Measurements from ENCODE around the gene SENP3.
A peak's percentile ranks its signal among the peaks of the same experiment; 100 is the strongest.
"Not testable (repeated sequence)": the region's sequence is repeated elsewhere in the genome, so short reads cannot be mapped to it uniquely, and the experiment has no call there.

SENP3 gene

GRCh38 chr17:7589204-7589868 is 27.6 kb downstream of the SENP3 start:
- no peak overlapping the region for H3K27ac Mint-ChIP-seq
- peaks cover 6% of the 10 kb centered on the region for H3K4me1 Mint-ChIP-seq
- DNase-seq (ENCODE audit: low spot score in 2 of 2) (peak; percentile 66 to 74), ATAC-seq (ENCODE audit: low read depth) (peak; percentile 94)
- H3K27me3 Mint-ChIP-seq = no peaks in the 10 kb centered on the region
- H3K4me3 Mint-ChIP-seq = no peak overlapping the region
- peaks cover 30% of the 10 kb centered on the region for H3K36me3 Mint-ChIP-seq
- no peaks in the 10 kb centered on the region for H3K9me3 Mint-ChIP-seq

DNA sequence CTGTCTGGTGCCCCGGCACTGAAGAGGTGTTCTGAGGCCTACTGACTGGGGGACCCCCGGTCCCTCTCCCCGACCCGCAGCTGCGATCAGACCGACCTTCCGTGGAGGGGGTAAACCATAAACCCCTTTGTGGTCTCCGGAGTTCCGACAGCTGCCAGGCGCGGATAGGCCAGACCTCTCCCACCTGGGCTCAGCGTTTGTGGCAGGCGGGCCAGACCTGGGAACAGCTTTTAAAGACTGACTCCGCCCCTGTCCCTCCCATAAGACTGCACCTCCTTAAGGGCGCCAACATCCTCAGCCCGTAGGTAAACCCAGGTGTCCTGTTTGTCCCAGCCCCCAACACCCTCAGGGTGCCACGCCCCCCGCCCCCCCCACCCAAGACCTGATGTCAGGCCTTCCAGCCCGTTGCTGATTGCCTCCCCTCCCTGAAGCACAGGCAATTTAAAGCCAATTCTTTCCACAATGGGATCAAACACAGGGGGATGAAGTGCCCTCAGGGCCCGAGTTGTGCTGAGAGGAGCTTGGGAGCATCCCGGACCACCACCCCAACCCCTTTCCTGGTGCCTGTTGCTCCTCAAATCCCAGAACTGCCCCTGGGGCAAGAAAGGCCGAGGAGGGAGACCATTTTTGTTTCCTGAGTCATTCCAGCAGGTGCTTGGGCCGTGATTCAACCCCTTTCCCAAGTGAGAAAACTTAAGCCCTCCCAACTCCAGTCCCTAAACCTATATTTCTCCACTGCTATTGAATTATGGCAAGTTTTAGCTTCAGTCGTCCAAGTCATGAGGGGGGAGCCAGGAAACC is 28.4 kb downstream of the SENP3 start, which contains the start of gene SOX15:
Gene SOX15 (minus strand): TSS at position 204 of the 801 bp plus-strand sequence. CDS start 418 bp downstream, outside the sequence.
- Mint-ChIP-seq H3K4me3 (no peak within 1 kb of the TSS), H3K4me1 (peaks cover 2% of the 10 kb centered on the region), H3K36me3 (peaks cover 32% of the 10 kb centered on the region), H3K27me3 (no peaks in the 10 kb centered on the region), H3K9me3 (no peaks in the 10 kb centered on the region), H3K27ac (no peak within 1 kb of the TSS)
- no peak for ATAC-seq (ENCODE audit: low read depth)
- no peak for DNase-seq (ENCODE audit: low spot score in 2 of 2)

GRCh38 chr17:7590743-7591142 is 29.0 kb downstream of the SENP3 start:
- Mint-ChIP-seq H3K9me3 (no peaks in the 10 kb centered on the region), H3K27me3 (no peaks in the 10 kb centered on the region), H3K36me3 (peaks cover 37% of the 10 kb centered on the region), H3K4me1 (peaks cover under 1% of the 10 kb centered on the region), H3K4me3 (no peak overlapping the region), H3K27ac (no peak overlapping the region)
- DNase-seq (ENCODE audit: low spot score in 2 of 2) (no peak), ATAC-seq (ENCODE audit: low read depth) (no peak)

- no peak overlapping the region for H3K4me3 Mint-ChIP-seq
- peaks cover 39% of the 10 kb centered on the region for H3K36me3 Mint-ChIP-seq
- no peak overlapping the region for H3K27ac Mint-ChIP-seq
These were observed 29.9 kb downstream of the SENP3 start for GRCh38 chr17:7591596-7591995.

GRCh38 chr17:7592422-7593021 is 30.8 kb downstream of the SENP3 start:
- H3K4me1 Mint-ChIP-seq = no peaks in the 10 kb centered on the region
- no peaks in the 10 kb centered on the region for H3K9me3 Mint-ChIP-seq
- no peaks in the 10 kb centered on the region for H3K27me3 Mint-ChIP-seq
- H3K4me3 Mint-ChIP-seq = no peak overlapping the region
- no peak overlapping the region for H3K27ac Mint-ChIP-seq
- ATAC-seq (ENCODE audit: low read depth) (no peak), DNase-seq (ENCODE audit: low spot score in 2 of 2) (no peak)
- peaks cover 40% of the 10 kb centered on the region for H3K36me3 Mint-ChIP-seq

More at GRCh38 chr17:7591596-7591995, 29.9 kb downstream of the SENP3 start:
- Mint-ChIP-seq H3K4me1 (no peaks in the 10 kb centered on the region), H3K9me3 (no peaks in the 10 kb centered on the region), H3K27me3 (no peaks in the 10 kb centered on the region)
- no peak for DNase-seq (ENCODE audit: low spot score in 2 of 2)
- ATAC-seq (ENCODE audit: low read depth) = no peak

DNA sequence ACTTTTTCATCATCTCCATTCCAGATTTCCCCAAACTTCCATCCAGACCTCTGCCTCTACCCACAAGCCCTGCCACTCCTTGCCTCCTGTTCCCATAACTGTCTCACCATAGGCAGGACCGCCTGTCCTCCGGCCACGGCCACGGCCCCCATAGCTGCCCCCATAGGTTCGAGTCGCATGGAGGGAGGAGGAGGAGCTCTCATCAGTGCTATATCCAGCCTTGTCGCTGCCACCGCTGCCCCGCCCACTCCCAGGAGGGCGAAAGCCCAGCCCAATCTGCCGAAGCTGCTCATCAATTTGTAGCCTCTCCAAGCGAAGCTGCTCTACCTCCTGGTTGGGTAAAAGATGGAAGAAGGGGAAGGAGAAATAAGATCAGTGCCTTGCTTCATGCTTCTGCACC is 31.6 kb downstream of the SENP3 start:
- no peak for ATAC-seq (ENCODE audit: low read depth)
- H3K36me3 Mint-ChIP-seq = peaks cover 38% of the 10 kb centered on the region
- H3K27me3 Mint-ChIP-seq = no peaks in the 10 kb centered on the region
- no peak for DNase-seq (ENCODE audit: low spot score in 2 of 2)
- no peaks in the 10 kb centered on the region for H3K4me1 Mint-ChIP-seq
- H3K9me3 Mint-ChIP-seq = no peaks in the 10 kb centered on the region
- H3K4me3 Mint-ChIP-seq = no peak overlapping the region
- H3K27ac Mint-ChIP-seq = no peak overlapping the region

- H3K27me3 Mint-ChIP-seq; DNase-seq (ENCODE audit: low spot score in 2 of 2); H3K4me1 Mint-ChIP-seq; H3K27ac Mint-ChIP-seq; ATAC-seq (ENCODE audit: low read depth); H3K4me3 Mint-ChIP-seq; H3K9me3 Mint-ChIP-seq: not testable (repeated sequence)
- peaks cover 38% of the 10 kb centered on the region for H3K36me3 Mint-ChIP-seq
These were observed 35.8 kb downstream of the SENP3 start for GRCh38 chr17:7597561-7597960.

DNA sequence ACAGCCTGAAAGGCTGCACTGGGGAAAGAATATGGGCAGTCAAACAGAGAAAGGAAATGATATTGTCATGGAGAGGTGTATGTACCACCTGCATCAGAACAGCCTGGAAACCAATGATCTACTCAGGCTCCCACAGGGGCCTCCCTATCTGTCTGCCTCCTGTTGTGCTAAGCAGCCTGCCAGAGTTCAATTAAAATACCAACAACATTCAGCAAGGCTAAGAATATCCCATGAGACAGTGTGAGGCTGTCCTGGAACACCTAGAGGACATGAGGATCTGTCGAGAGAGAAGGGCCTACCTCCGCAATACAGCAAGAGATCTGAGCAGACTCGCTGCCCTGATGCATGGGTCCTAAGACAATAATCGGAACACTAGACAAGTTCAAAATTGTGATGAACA is 44.6 kb downstream of the SENP3 start:
- ATAC-seq (ENCODE audit: low read depth) (no peak), DNase-seq (ENCODE audit: low spot score in 2 of 2) (no peak)
- Mint-ChIP-seq H3K4me1 (peaks cover 13% of the 10 kb centered on the region), H3K36me3 (peaks cover 20% of the 10 kb centered on the region), H3K4me3 (no peak overlapping the region), H3K27ac (no peak overlapping the region), H3K9me3 (no peaks in the 10 kb centered on the region), H3K27me3 (no peaks in the 10 kb centered on the region)

DNA sequence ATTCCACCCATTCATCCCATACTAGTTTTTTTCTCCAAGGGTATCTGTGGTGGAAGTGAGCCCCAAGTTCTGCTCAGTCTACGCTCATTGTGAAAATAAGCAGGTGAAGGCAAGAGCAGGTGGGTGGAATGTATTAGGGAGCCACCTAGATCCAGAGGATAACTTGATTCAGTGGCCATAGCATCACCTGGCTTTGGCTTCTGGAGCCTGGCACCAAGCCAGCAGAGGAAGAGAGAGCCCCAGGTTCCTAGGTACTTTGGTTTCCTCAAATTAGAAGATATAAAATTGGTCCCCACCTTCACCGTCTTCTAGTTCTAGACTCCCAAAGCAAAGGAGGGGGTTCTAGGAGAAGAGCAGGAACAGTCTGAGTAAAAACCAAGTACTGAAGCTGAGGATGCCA is 48.9 kb downstream of the SENP3 start:
- Mint-ChIP-seq H3K4me1 (peaks cover 34% of the 10 kb centered on the region), H3K36me3 (peaks cover 6% of the 10 kb centered on the region), H3K4me3 (no peak overlapping the region), H3K9me3 (no peaks in the 10 kb centered on the region), H3K27me3 (no peaks in the 10 kb centered on the region), H3K27ac (no peak overlapping the region)
- DNase-seq (ENCODE audit: low spot score in 2 of 2) (no peak), ATAC-seq (ENCODE audit: low read depth) (no peak)

DNA sequence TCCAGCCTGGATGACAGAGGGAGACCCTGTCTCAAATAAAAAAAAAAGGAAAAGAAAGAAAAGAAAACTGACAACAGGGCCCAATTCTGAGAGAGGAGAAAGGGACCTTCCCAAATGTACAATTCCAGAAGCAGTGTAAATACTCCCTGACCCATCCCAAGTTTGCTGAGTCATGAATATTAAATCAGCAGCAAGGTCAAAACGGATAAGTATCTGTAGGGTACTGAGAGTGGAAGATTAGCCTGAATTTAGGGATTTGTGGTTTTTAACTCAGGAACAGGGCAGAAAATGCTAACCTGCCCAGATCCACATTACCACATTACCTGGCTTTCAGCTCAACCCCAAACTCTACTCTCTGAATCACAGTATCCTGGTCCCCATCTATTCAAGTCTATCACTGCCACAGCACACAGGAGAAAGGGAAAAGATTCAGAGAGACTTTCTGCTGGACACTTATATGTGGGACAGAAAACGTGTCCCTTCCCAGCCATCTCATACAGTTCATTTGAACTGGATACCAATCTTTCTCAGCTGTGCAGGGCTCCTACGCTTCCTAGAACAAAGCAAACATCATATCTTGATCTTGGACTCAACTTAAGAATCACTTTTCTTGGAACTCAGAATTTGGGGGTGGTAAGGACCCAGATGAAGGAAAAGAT is 50.0 kb downstream of the SENP3 start:
- peaks cover 31% of the 10 kb centered on the region for H3K4me1 Mint-ChIP-seq
- H3K27me3 Mint-ChIP-seq = no peaks in the 10 kb centered on the region
- H3K9me3 Mint-ChIP-seq = no peaks in the 10 kb centered on the region
- ATAC-seq (ENCODE audit: low read depth) (no peak), DNase-seq (ENCODE audit: low spot score in 2 of 2) (no peak)
- H3K36me3 Mint-ChIP-seq = peaks cover 6% of the 10 kb centered on the region
- peak overlapping the region; percentile 18 for H3K4me3 Mint-ChIP-seq
- H3K27ac Mint-ChIP-seq = no peak overlapping the region

DNA sequence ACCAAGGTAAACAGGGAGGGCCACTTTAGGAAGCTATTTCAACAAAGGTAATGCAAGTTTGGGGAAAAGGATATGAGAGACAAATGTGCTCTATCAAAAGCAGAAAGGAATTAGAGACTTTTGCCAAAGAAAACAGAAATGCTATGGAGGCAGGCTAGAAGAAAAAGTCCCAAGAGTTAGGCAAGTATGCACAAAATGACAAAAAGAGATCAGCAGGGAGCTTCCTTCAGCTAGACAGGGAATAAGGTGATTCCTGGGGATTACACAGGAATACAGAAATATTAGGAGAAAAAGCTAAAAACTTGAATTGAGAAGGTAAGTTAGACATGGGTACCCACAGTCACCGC is 50.5 kb downstream of the SENP3 start:
- H3K27ac Mint-ChIP-seq = no peak overlapping the region
- H3K4me1 Mint-ChIP-seq = peaks cover 31% of the 10 kb centered on the region
- DNase-seq (ENCODE audit: low spot score in 2 of 2) (no peak), ATAC-seq (ENCODE audit: low read depth) (no peak)
- H3K36me3 Mint-ChIP-seq = peaks cover 6% of the 10 kb centered on the region
- no peaks in the 10 kb centered on the region for H3K27me3 Mint-ChIP-seq
- H3K4me3 Mint-ChIP-seq = peak overlapping the region; percentile 53
- H3K9me3 Mint-ChIP-seq = no peaks in the 10 kb centered on the region

DNA sequence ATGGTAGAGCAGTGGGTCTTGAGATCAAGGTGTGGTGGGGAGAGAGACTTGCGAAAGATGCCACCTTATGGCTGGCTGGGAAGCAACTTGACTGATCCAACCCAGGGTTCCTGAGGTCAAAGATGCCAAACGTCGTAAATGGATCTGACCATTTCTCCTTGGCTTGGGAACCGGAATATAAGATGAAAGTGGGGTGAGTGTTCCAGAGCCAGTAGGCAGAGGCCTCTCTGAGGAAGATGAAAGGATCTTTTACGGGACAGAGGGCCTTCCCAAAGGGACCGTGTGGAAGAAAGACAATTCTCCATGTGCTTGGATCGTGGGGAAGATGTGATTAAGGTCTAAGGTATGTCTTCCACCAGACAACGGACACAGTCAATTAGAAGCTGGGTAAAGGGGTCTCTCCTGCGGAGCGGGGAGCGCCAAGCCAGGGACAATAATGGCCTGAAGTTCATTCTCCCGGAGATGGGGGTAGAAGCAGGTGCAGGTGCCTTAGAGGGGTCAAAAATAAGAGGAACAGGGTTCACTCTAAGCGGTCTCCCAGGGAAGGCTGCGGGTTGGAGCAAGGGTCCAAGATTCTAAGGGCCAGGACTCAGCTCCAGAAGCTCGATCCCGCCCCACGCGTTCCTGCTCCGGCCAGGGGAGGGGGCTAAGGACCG is 52.2 kb downstream of the SENP3 start:
- H3K27me3 Mint-ChIP-seq = no peaks in the 10 kb centered on the region
- peaks cover 4% of the 10 kb centered on the region for H3K36me3 Mint-ChIP-seq
- no peak for DNase-seq (ENCODE audit: low spot score in 2 of 2)
- peaks cover 31% of the 10 kb centered on the region for H3K4me1 Mint-ChIP-seq
- H3K27ac Mint-ChIP-seq = peak overlapping the region; percentile 54
- no peaks in the 10 kb centered on the region for H3K9me3 Mint-ChIP-seq
- ATAC-seq (ENCODE audit: low read depth) = no peak
- peak overlapping the region; percentile 83 for H3K4me3 Mint-ChIP-seq

- Mint-ChIP-seq H3K4me1 (peaks cover 27% of the 10 kb centered on the region), H3K36me3 (peaks cover 3% of the 10 kb centered on the region), H3K4me3 (peak within 1 kb of the TSS; percentile 87), H3K27me3 (no peaks in the 10 kb centered on the region), H3K9me3 (no peaks in the 10 kb centered on the region), H3K27ac (peak within 1 kb of the TSS; percentile 92)
- peak; percentile 85 for ATAC-seq (ENCODE audit: low read depth)
- DNase-seq (ENCODE audit: low spot score in 2 of 2) = peak; percentile 95 to 98
These were observed 52.9 kb downstream of the SENP3 start, which contains the start of gene FXR2 for GRCh38 chr17:7614425-7615264. TSS of gene FXR2 (minus strand) at chr17:7614897. CDS start at chr17:7614532, 365 bp downstream.

All from memory B cell (primary cell).